OCI-LY1 (cell line): Measurements from ENCODE around the gene ATF2.
A peak's percentile ranks its signal among the peaks of the same experiment; 100 is the strongest.

ENCODE experiments used
- H2AFZ ChIP-seq: fragments of 200-600 bp; sonication (generic), shearing (Covaris generic); 2 replicates; pipeline ENCODE4 v1.6.0; 2014; ENCODE audit warnings: antibody characterized with exemption, mild to moderate bottlenecking, low read length
- H3F3A ChIP-seq: fragments of 200-600 bp; sonication (generic), shearing (Covaris generic); 2 replicates; pipeline ENCODE4 v1.6.0; 2014; ENCODE audit warnings: mild to moderate bottlenecking, antibody characterized with exemption, low read length, moderate library complexity; ENCODE audit not compliant: insufficient read depth
- H3K27ac ChIP-seq: fragments of 200-600 bp; sonication (generic); 2 replicates; pipeline ENCODE4 v1.5.1; 2014; ENCODE audit warnings: low read length, mixed run types, mild to moderate bottlenecking, low read depth; ENCODE audit not compliant: poor library complexity, severe bottlenecking
- H3K27me3 ChIP-seq: fragments of 200-600 bp; sonication (generic); 2 replicates; pipeline ENCODE4 v1.6.0; 2014; ENCODE audit warnings: antibody characterized with exemption, mild to moderate bottlenecking, low read length, moderate library complexity; ENCODE audit not compliant: insufficient read depth
- H3K36me3 ChIP-seq: fragments of 200-600 bp; sonication (generic); 2 replicates; pipeline ENCODE4 v1.6.1; 2014; ENCODE audit warnings: mild to moderate bottlenecking, antibody characterized with exemption, low read length, moderate library complexity, mixed read lengths; ENCODE audit not compliant: insufficient read depth
- H3K4me1 ChIP-seq: fragments of 200-600 bp; sonication (generic); 2 replicates; pipeline ENCODE4 v1.5.1; 2014; ENCODE audit warnings: mild to moderate bottlenecking, low read length, moderate library complexity; ENCODE audit not compliant: insufficient read depth, severe bottlenecking
- H3K4me2 ChIP-seq: fragments of 200-600 bp; sonication (generic), shearing (Covaris generic); 2 replicates; pipeline ENCODE4 v1.6.1; 2014; ENCODE audit warnings: low read length
- H3K4me3 ChIP-seq: fragments of 200-600 bp; sonication (generic); 2 replicates; pipeline ENCODE4 v1.5.1; 2014; ENCODE audit warnings: low read length, low read depth, mild to moderate bottlenecking, mixed read lengths; ENCODE audit not compliant: poor library complexity, severe bottlenecking
- H3K79me2 ChIP-seq: fragments of 200-600 bp; shearing (Covaris generic); 2 replicates; pipeline ENCODE4 v1.6.1; 2016; ENCODE audit warnings: mixed run types, low read length, mixed read lengths; ENCODE audit not compliant: insufficient read depth
- H3K9ac ChIP-seq: fragments of 200-600 bp; sonication (generic), shearing (Covaris generic); 2 replicates; pipeline ENCODE4 v1.6.1; 2014; ENCODE audit warnings: mild to moderate bottlenecking, low read length, mixed read lengths
- H3K9me2 ChIP-seq: fragments of 200-600 bp; sonication (generic), shearing (Covaris generic); 2 replicates; pipeline ENCODE4 v1.6.1; 2014; ENCODE audit warnings: low read depth, mild to moderate bottlenecking, low read length, mixed read lengths
- H3K9me3 ChIP-seq: fragments of 200-600 bp; shearing (Covaris generic); 2 replicates; pipeline ENCODE4 v1.6.1; 2014; ENCODE audit warnings: low read length, mixed read lengths
- H4K20me1 ChIP-seq: fragments of 200-600 bp; sonication (generic), shearing (Covaris generic); 2 replicates; pipeline ENCODE4 v1.6.0; 2016; ENCODE audit warnings: mild to moderate bottlenecking, low read length; ENCODE audit not compliant: insufficient read depth
- CTCF ChIP-seq: fragments of 200-600 bp; sonication (generic), shearing (Covaris generic); IDR thresholded peaks from 2 replicates; pipeline ENCODE4 v1.5.1; 2017; ENCODE audit warnings: mild to moderate bottlenecking, antibody characterized with exemption, low read length, moderate library complexity, mixed read lengths
- EZH2 ChIP-seq: fragments of 200-600 bp; sonication (generic), shearing (Covaris generic); IDR thresholded peaks from 2 replicates; pipeline ENCODE4 v1.8.0; 2017; ENCODE audit warnings: borderline replicate concordance, mixed run types, mild to moderate bottlenecking, antibody characterized with exemption, low read length, moderate library complexity, mixed read lengths

The ATF2 gene

GRCh38 chr2:175205523-175205922 is 37.5 kb upstream of the ATF2 start:
- no peak overlapping the region for H3K27ac ChIP-seq
- no peaks in the 10 kb centered on the region for H3K36me3 ChIP-seq
- H2AFZ ChIP-seq = no peak overlapping the region
- no peaks in the 10 kb centered on the region for H3K9me3 ChIP-seq
- H3K4me2 ChIP-seq = no peak overlapping the region
- no peak overlapping the region for H3K4me3 ChIP-seq
- H3K79me2 ChIP-seq = no peaks in the 10 kb centered on the region
- no peaks in the 10 kb centered on the region for H3F3A ChIP-seq
- no peaks in the 10 kb centered on the region for H3K9me2 ChIP-seq
- H4K20me1 ChIP-seq = no peaks in the 10 kb centered on the region
- peaks cover 3% of the 10 kb centered on the region for H3K4me1 ChIP-seq
- H3K27me3 ChIP-seq = no peaks in the 10 kb centered on the region
- no peak overlapping the region for H3K9ac ChIP-seq
- TF ChIP-seq CTCF = no peak

GRCh38 chr2:175203621-175204496 is 35.9 kb upstream of the ATF2 start:
- Histone ChIP-seq H3K27me3 (no peaks in the 10 kb centered on the region), H3K4me3 (no peak overlapping the region), H3F3A (no peaks in the 10 kb centered on the region), H3K27ac (no peak overlapping the region), H3K9me3 (no peaks in the 10 kb centered on the region), H3K79me2 (no peaks in the 10 kb centered on the region), H3K36me3 (no peaks in the 10 kb centered on the region), H3K4me1 (peaks cover 3% of the 10 kb centered on the region), H3K9ac (no peak overlapping the region), H2AFZ (no peak overlapping the region), H4K20me1 (no peaks in the 10 kb centered on the region), H3K9me2 (no peaks in the 10 kb centered on the region), H3K4me2 (no peak overlapping the region)
- peak; percentile 67 for TF ChIP-seq CTCF
- TF ChIP-seq EZH2 = no peak

GRCh38 chr2:175195012-175195411 is 27.0 kb upstream of the ATF2 start:
- Histone ChIP-seq H3K9me2 (no peaks in the 10 kb centered on the region), H4K20me1 (no peaks in the 10 kb centered on the region), H3K27ac (no peak overlapping the region), H3K9ac (no peak overlapping the region), H3F3A (no peaks in the 10 kb centered on the region), H3K79me2 (no peaks in the 10 kb centered on the region), H3K4me3 (no peak overlapping the region), H3K9me3 (no peaks in the 10 kb centered on the region), H3K4me2 (no peak overlapping the region), H3K27me3 (no peaks in the 10 kb centered on the region), H2AFZ (no peak overlapping the region), H3K36me3 (no peaks in the 10 kb centered on the region), H3K4me1 (no peaks in the 10 kb centered on the region)
- TF ChIP-seq CTCF (no peak), EZH2 (no peak)
